Activated T-helper 17 cell treated with anti-CD3 and anti-CD28 coated beads, Interleukin-2, amount 50 U/mL, for 72 hours (primary cell): ENCODE data around the gene ZNF865. TPM values are rescaled to one million over a fixed set of nuclear protein-coding genes. Genes with fewer than 3 reads are reported as not detected.

Source experiments
- ATAC-seq: fragments of 150-1000 bp; cut with Tn5 transposase; replicated peaks from 2 replicates; pipeline ENCODE4 v1.10.0; 2021; ENCODE audit warnings: mild to moderate bottlenecking, moderate library complexity
- H3K27ac Mint-ChIP-seq: one replicate; pipeline ENCODE4 v1.8.0; 2022; ENCODE audit warnings: mixed read lengths
- H3K27me3 Mint-ChIP-seq: one replicate; pipeline ENCODE4 v1.8.0; 2022; ENCODE audit warnings: mixed read lengths
- H3K36me3 Mint-ChIP-seq: one replicate; pipeline ENCODE4 v1.8.0; 2022; ENCODE audit warnings: low read depth, mild to moderate bottlenecking, mixed read lengths
- H3K4me1 Mint-ChIP-seq: one replicate; pipeline ENCODE4 v1.8.0; 2022; ENCODE audit warnings: mixed read lengths
- H3K4me3 Mint-ChIP-seq: one replicate; pipeline ENCODE4 v1.8.0; 2022; ENCODE audit warnings: mild to moderate bottlenecking, mixed read lengths
- H3K9me3 Mint-ChIP-seq: one replicate; pipeline ENCODE4 v1.8.0; 2022; ENCODE audit warnings: mixed read lengths
- total RNA-seq, 2 donors: library from RNA; stranded (reverse); gene quantifications; one replicate each; pipeline ENCODE4 v1.2.3, GENCODE V29; 2022

Gene ZNF865
- total RNA-seq, 2 donors from 2014 or later = 11.9 to 13.2 TPM

- H3K9me3 Mint-ChIP-seq = no peaks in the 10 kb centered on the region
- H3K4me3 Mint-ChIP-seq = peak within 1 kb of the TSS; percentile 65
- no peak for ATAC-seq
- no peaks in the 10 kb centered on the region for H3K27me3 Mint-ChIP-seq
- peaks cover 59% of the 10 kb centered on the region for H3K36me3 Mint-ChIP-seq
- H3K27ac Mint-ChIP-seq = peak within 1 kb of the TSS; percentile 46
- peaks cover 17% of the 10 kb centered on the region for H3K4me1 Mint-ChIP-seq
Measured at GRCh38 chr19:55647732-55648584, 42.5 kb downstream of the ZNF865 start, which contains the start of gene CCDC106. Gene CCDC106, plus strand, starts transcription at chr19:55648212. Its CDS starts 835 bp downstream, at chr19:55649047.

GRCh38 chr19:55648585-55649267 is 43.3 kb downstream of the ZNF865 start:
- Mint-ChIP-seq H3K4me3 (peak overlapping the region; percentile 65), H3K4me1 (peaks cover 12% of the 10 kb centered on the region), H3K36me3 (peaks cover 55% of the 10 kb centered on the region)

GRCh38 chr19:55649268-55650125 is 44.0 kb downstream of the ZNF865 start:
- ATAC-seq = no peak
- H3K4me3 Mint-ChIP-seq = peak overlapping the region; percentile 65

More at GRCh38 chr19:55648585-55649267, 43.3 kb downstream of the ZNF865 start:
- Mint-ChIP-seq H3K27me3 (no peaks in the 10 kb centered on the region), H3K9me3 (no peaks in the 10 kb centered on the region), H3K27ac (peak overlapping the region; percentile 46)
- ATAC-seq = no peak

GRCh38 chr19:55650126-55650557 is 44.7 kb downstream of the ZNF865 start:
- Mint-ChIP-seq H3K9me3 (no peaks in the 10 kb centered on the region), H3K4me1 (peaks cover 12% of the 10 kb centered on the region), H3K27me3 (no peaks in the 10 kb centered on the region), H3K27ac (peak overlapping the region; percentile 46), H3K36me3 (peaks cover 51% of the 10 kb centered on the region), H3K4me3 (peak overlapping the region; percentile 49)
- ATAC-seq = no peak

More at GRCh38 chr19:55649268-55650125, 44.0 kb downstream of the ZNF865 start:
- Mint-ChIP-seq H3K4me1 (peaks cover 12% of the 10 kb centered on the region), H3K27ac (peak overlapping the region; percentile 46), H3K9me3 (no peaks in the 10 kb centered on the region), H3K36me3 (peaks cover 55% of the 10 kb centered on the region), H3K27me3 (no peaks in the 10 kb centered on the region)

- H3K27ac Mint-ChIP-seq = peak overlapping the region; percentile 46
- peaks cover 12% of the 10 kb centered on the region for H3K4me1 Mint-ChIP-seq
- ATAC-seq = no peak
- H3K9me3 Mint-ChIP-seq = no peaks in the 10 kb centered on the region
- H3K36me3 Mint-ChIP-seq = peaks cover 51% of the 10 kb centered on the region
- peak overlapping the region; percentile 49 for H3K4me3 Mint-ChIP-seq
- H3K27me3 Mint-ChIP-seq = no peaks in the 10 kb centered on the region
Measured at GRCh38 chr19:55650602-55651230, 45.3 kb downstream of the ZNF865 start.

- Mint-ChIP-seq H3K4me3 (peak overlapping the region; percentile 49), H3K9me3 (no peaks in the 10 kb centered on the region), H3K27ac (peak overlapping the region; percentile 46), H3K36me3 (peaks cover 51% of the 10 kb centered on the region), H3K4me1 (peaks cover 12% of the 10 kb centered on the region), H3K27me3 (no peaks in the 10 kb centered on the region)
- ATAC-seq = no peak
Measured at GRCh38 chr19:55651236-55651635, 45.8 kb downstream of the ZNF865 start.

- Mint-ChIP-seq H3K27me3 (no peaks in the 10 kb centered on the region), H3K9me3 (no peaks in the 10 kb centered on the region), H3K36me3 (peaks cover 51% of the 10 kb centered on the region), H3K4me3 (no peak overlapping the region), H3K4me1 (peaks cover 16% of the 10 kb centered on the region), H3K27ac (no peak overlapping the region)
- ATAC-seq = no peak
Measured at GRCh38 chr19:55652311-55653128, 47.1 kb downstream of the ZNF865 start.

- H3K27me3 Mint-ChIP-seq = no peaks in the 10 kb centered on the region
- peaks cover 21% of the 10 kb centered on the region for H3K4me1 Mint-ChIP-seq
- H3K4me3 Mint-ChIP-seq = peak overlapping the region; percentile 93
- H3K36me3 Mint-ChIP-seq = peaks cover 56% of the 10 kb centered on the region
- H3K27ac Mint-ChIP-seq = peak overlapping the region; percentile 99
- H3K9me3 Mint-ChIP-seq = no peaks in the 10 kb centered on the region
- peak; percentile 54 for ATAC-seq
Measured at GRCh38 chr19:55653651-55654322, 48.3 kb downstream of the ZNF865 start.

GRCh38 chr19:55654323-55654867 is 48.9 kb downstream of the ZNF865 start:
- peaks cover 23% of the 10 kb centered on the region for H3K4me1 Mint-ChIP-seq
- H3K9me3 Mint-ChIP-seq = no peaks in the 10 kb centered on the region
- H3K36me3 Mint-ChIP-seq = peaks cover 62% of the 10 kb centered on the region
- peak; percentile 77 for ATAC-seq
- H3K4me3 Mint-ChIP-seq = peak overlapping the region; percentile 93
- H3K27me3 Mint-ChIP-seq = no peaks in the 10 kb centered on the region
- H3K27ac Mint-ChIP-seq = peak overlapping the region; percentile 99

- no peaks in the 10 kb centered on the region for H3K9me3 Mint-ChIP-seq
- ATAC-seq = peak; percentile 50
- H3K4me3 Mint-ChIP-seq = peak within 1 kb of the TSS; percentile 93
- peak within 1 kb of the TSS; percentile 99 for H3K27ac Mint-ChIP-seq
- peaks cover 21% of the 10 kb centered on the region for H3K4me1 Mint-ChIP-seq
- peaks cover 62% of the 10 kb centered on the region for H3K36me3 Mint-ChIP-seq
- no peaks in the 10 kb centered on the region for H3K27me3 Mint-ChIP-seq
Measured at GRCh38 chr19:55654868-55655647, 49.6 kb downstream of the ZNF865 start, which contains the start of gene U2AF2. Gene U2AF2, plus strand, starts transcription at chr19:55655035. Its CDS starts 70 bp downstream, at chr19:55655105.

GRCh38 chr19:55655648-55656040 is 50.2 kb downstream of the ZNF865 start:
- H3K4me3 Mint-ChIP-seq = peak overlapping the region; percentile 93
- H3K4me1 Mint-ChIP-seq = peaks cover 15% of the 10 kb centered on the region
- peak overlapping the region; percentile 99 for H3K27ac Mint-ChIP-seq
- ATAC-seq = no peak
- H3K36me3 Mint-ChIP-seq = peaks cover 65% of the 10 kb centered on the region
- no peaks in the 10 kb centered on the region for H3K9me3 Mint-ChIP-seq
- no peaks in the 10 kb centered on the region for H3K27me3 Mint-ChIP-seq

- no peak for ATAC-seq
- peaks cover 16% of the 10 kb centered on the region for H3K4me1 Mint-ChIP-seq
- H3K4me3 Mint-ChIP-seq = peak overlapping the region; percentile 93
- peak overlapping the region; percentile 99 for H3K27ac Mint-ChIP-seq
- H3K27me3 Mint-ChIP-seq = no peaks in the 10 kb centered on the region
- H3K36me3 Mint-ChIP-seq = peaks cover 74% of the 10 kb centered on the region
- no peaks in the 10 kb centered on the region for H3K9me3 Mint-ChIP-seq
Measured at GRCh38 chr19:55656552-55656951, 51.1 kb downstream of the ZNF865 start.
